Lung (tissue), 12 donors: ENCODE results near the gene HACD2. TPM values are rescaled to one million over a fixed set of nuclear protein-coding genes. Genes with fewer than 3 reads are reported as not detected.
"Not testable (repeated sequence)": the region's sequence is repeated elsewhere in the genome, so short reads cannot be mapped to it uniquely, and the experiment has no call there.

Experiments used
- ATAC-seq: fragments of 200-7000 bp; cut with Tn5 transposase; one replicate; pipeline ENCODE4 v1.9.1; 2020; ENCODE audit warnings: moderate number of reproducible peaks; ENCODE audit not compliant: insufficient read depth, low FRiP score
- DNase-seq, 3 donors: peaks; one replicate each; pipeline ENCODE4 v3.0.0-alpha.2; 2013 to 2017
- H3K27ac ChIP-seq, 2 donors: one replicate each; pipeline ENCODE4 v1.5.1; 2013; ENCODE audit warnings: mild to moderate bottlenecking in 2 of 2, moderate library complexity in 2 of 2, control low read depth in 1 of 2, inconsistent platforms in 1 of 2, low read depth in 1 of 2, low read length in 1 of 2
- H3K27me3 ChIP-seq, 3 donors: one replicate each; pipeline ENCODE4 v1.5.1; 2013; ENCODE audit warnings: low read length in 2 of 3; ENCODE audit not compliant: control insufficient read depth in 3 of 3, insufficient read depth in 3 of 3
- H3K36me3 ChIP-seq, 4 donors: one replicate each; pipeline ENCODE4 v1.5.1; 2013; ENCODE audit warnings: low read length in 4 of 4, mild to moderate bottlenecking in 1 of 4, moderate library complexity in 1 of 4; ENCODE audit not compliant: control insufficient read depth in 4 of 4, insufficient read depth in 4 of 4
- H3K4me1 ChIP-seq, 5 donors: one replicate each; pipeline ENCODE4 v1.5.1; 2013; ENCODE audit warnings: low read length in 5 of 5, mild to moderate bottlenecking in 2 of 5, moderate library complexity in 1 of 5; ENCODE audit not compliant: control insufficient read depth in 5 of 5, insufficient read depth in 5 of 5
- H3K4me3 ChIP-seq: one replicate; pipeline ENCODE4 v1.5.1; 2013; ENCODE audit warnings: mild to moderate bottlenecking, control low read depth, moderate library complexity
- H3K9ac ChIP-seq, 2 donors: one replicate each; pipeline ENCODE4 v1.5.1; 2013; ENCODE audit warnings: low read length in 2 of 2, control low read depth in 1 of 2; ENCODE audit not compliant: insufficient read depth in 1 of 2
- H3K9me3 ChIP-seq, 4 donors: one replicate each; pipeline ENCODE4 v1.5.1; 2013; ENCODE audit warnings: low read length in 3 of 4, mild to moderate bottlenecking in 1 of 4, moderate library complexity in 1 of 4; ENCODE audit not compliant: control insufficient read depth in 4 of 4, insufficient read depth in 3 of 4
- CTCF ChIP-seq: IDR thresholded peaks from 2 replicates; pipeline ENCODE4 v1.5.1; 2012; ENCODE audit warnings: mild to moderate bottlenecking; ENCODE audit errors: control extremely low read depth, extremely low read depth
- WGBS, 2 donors: extraction: QIAGEN DNeasy Blood & Tissue Kit; methylation state at CpG; one replicate each; pipeline ENCODE4 v1.1.7; 2013; 5-methylcytosine and 5-hydroxymethylcytosine counted together
- polyA plus RNA-seq, 2 donors: library from polyadenylated mRNA; stranded (reverse); fragments of 200-250 nt; gene quantifications; one replicate each; pipeline ENCODE4 v1.2.1, GENCODE V29; 2013
- total RNA-seq, 2 donors: library from RNA; depleted of rRNA in 1 of 2; stranded (reverse); fragments of >200 nt in 1 of 2; gene quantifications; one replicate each; pipeline ENCODE4 v1.2.1, GENCODE V29; 2014 to 2021
- donor health status: control.
- donor health status: control.
- donor health status: Bipolar disorder and iron deficiency.
- donor health status: healthy.
- donor health status: DM: yes; HTN: yes; CAD: no.

Gene HACD2
- total and polyA plus RNA-seq, 4 donors = 17.1 to 40.7 (median 28.2) TPM

DNA sequence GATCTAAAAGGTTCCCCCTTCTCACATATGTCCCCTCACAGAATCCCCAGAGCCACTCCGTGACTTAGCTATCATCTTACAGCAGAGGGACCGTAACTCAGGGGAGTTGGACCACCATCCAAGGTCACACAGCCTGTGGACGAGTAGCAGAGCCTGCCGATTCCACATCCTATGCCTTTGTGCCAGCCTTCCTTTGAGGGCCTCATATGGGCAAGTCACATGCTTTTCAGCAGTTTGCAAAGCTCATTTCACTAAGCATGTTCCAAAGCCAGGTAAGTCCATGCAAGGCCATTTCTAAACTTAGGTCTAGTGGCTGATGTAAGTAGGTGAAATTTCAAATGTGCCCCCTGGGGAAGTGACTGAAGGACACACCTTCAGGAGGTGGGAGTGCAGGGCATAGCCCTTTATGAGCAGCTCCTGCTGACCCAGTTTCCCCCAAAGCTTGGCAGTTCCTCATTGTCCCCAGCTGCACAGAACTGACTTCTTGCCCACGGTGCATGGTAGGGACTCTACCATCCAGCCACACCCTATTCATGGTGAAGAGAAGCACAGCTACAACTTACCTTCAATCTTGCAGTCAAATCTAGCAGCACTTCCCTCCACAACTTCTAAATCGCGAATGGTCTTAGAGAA is 33.3 kb upstream of the HACD2 start:
- no peak for TF ChIP-seq CTCF
- H3K27me3 ChIP-seq = no peaks in the 10 kb centered on the region
- peaks cover 0 to 58% (median 36%) of the 10 kb centered on the region in 4 donors for H3K36me3 ChIP-seq
- H3K4me3 ChIP-seq = no peak overlapping the region
- H3K9ac ChIP-seq = no peak overlapping the region
- H3K27ac ChIP-seq = peak overlapping the region in 1 of 2 donors; percentile 30
- H3K9me3 ChIP-seq = no peaks in the 10 kb centered on the region
- no peak for DNase-seq
- peaks cover 3 to 35% (median 8%) of the 10 kb centered on the region in 5 donors for H3K4me1 ChIP-seq
- 36 to 64% methylated on average over 7 of the region's 7 CpGs for WGBS, 2 donors
- no peak for ATAC-seq

GRCh38 chr3:123616593-123616992 is 31.7 kb upstream of the HACD2 start:
- no peak overlapping the region for H3K4me3 ChIP-seq
- ATAC-seq (no peak), DNase-seq (no peak)
- WGBS, 2 donors = 90 to 91% methylated on average over 6 of the region's 6 CpGs
- peaks cover 3 to 35% (median 8%) of the 10 kb centered on the region in 5 donors for H3K4me1 ChIP-seq
- H3K9ac ChIP-seq = no peak overlapping the region
- no peak for TF ChIP-seq CTCF
- peaks cover 5 to 63% (median 34%) of the 10 kb centered on the region in 4 donors for H3K36me3 ChIP-seq
- no peak overlapping the region for H3K27ac ChIP-seq
- H3K9me3 ChIP-seq = no peaks in the 10 kb centered on the region
- H3K27me3 ChIP-seq = no peaks in the 10 kb centered on the region

DNA sequence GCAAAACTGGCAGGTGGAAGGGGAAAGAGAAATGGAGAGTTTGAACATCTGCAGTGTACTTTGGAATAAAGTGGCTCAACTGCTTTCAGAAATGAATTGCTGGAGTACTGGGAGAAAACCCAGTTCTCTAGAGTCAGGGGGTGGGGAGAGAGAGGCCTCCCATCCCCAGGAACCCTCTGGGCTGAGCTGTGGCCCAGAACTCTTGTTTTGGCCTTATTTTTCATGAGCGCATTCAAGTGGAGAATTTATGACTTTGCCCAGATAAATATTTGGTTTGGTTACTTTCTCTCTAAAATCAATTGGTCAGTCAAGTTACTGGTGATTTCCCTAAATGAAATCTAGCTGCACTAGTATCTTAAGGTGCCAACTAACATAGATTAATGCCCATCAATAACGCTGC is 28.7 kb upstream of the HACD2 start:
- Histone ChIP-seq H3K27me3 (no peaks in the 10 kb centered on the region), H3K9me3 (no peaks in the 10 kb centered on the region), H3K36me3 (peaks cover 5 to 66% (median 29%) of the 10 kb centered on the region in 4 donors), H3K4me3 (no peak overlapping the region), H3K4me1 (peaks cover 0 to 7% (median 5%) of the 10 kb centered on the region in 5 donors), H3K9ac (no peak overlapping the region), H3K27ac (no peak overlapping the region)
- no peak for TF ChIP-seq CTCF
- 87 to 97% methylated on average over 2 of the region's 2 CpGs for WGBS, 2 donors
- ATAC-seq (no peak), DNase-seq (no peak)

GRCh38 chr3:123611674-123612073 is 26.8 kb upstream of the HACD2 start:
- ATAC-seq, H3K9ac ChIP-seq, H3K4me3 ChIP-seq, H3K4me1 ChIP-seq, DNase-seq, H3K27ac ChIP-seq, H3K9me3 ChIP-seq, H3K27me3 ChIP-seq: not testable (repeated sequence)
- WGBS, 2 donors = 92 to 96% methylated on average over 7 of the region's 7 CpGs
- H3K36me3 ChIP-seq = peaks cover 5 to 53% (median 19%) of the 10 kb centered on the region in 4 donors
